ENCODE results near the gene TMEM232.

The TMEM232 gene

GRCh38 chr5:110611817-110612216 lies 114.7 kb downstream of the TMEM232 start:
- no peak for DNase-seq (ENCODE audit: extremely low spot score)
- ChIA-PET CTCF (interaction anchor here (1.5 kb wide), 1 partner anchor 15 kb away, joined by 4 read pairs; no protein-coding TSS in a partner anchor), POLR2A (no interaction called here)

GRCh38 chr5:110594866-110595265 lies 131.6 kb downstream of the TMEM232 start:
- ChIA-PET CTCF (interaction anchor here (1.7 kb wide), 1 partner anchor 9 kb away, joined by 4 read pairs; no protein-coding TSS in a partner anchor), POLR2A (no interaction called here)
- no peak for TF ChIP-seq CTCF (IDR thresholded peaks at IDR 0.05; ENCODE audit: control extremely low read depth, extremely low read depth, low read depth, missing control alignments)
- no peak for DNase-seq (ENCODE audit: extremely low spot score)

More at GRCh38 chr5:110611817-110612216, 114.7 kb downstream of the TMEM232 start:
- no peak for TF ChIP-seq CTCF (IDR thresholded peaks at IDR 0.05; ENCODE audit: control extremely low read depth, extremely low read depth, low read depth, missing control alignments)

- ChIA-PET CTCF (interaction anchor here (1.8 kb wide), 1 partner anchor 31 kb away, joined by 3 read pairs; no protein-coding TSS in a partner anchor), POLR2A (no interaction called here)
- TF ChIP-seq CTCF (IDR thresholded peaks at IDR 0.05; ENCODE audit: control extremely low read depth, extremely low read depth, low read depth, missing control alignments) = peak; percentile 37
- DNase-seq (ENCODE audit: extremely low spot score) = no peak
Measured at GRCh38 chr5:110590187-110590586, 136.3 kb downstream of the TMEM232 start.

- CTCF ChIA-PET = interaction anchor here (1.8 kb wide), 1 partner anchor 29 kb away, joined by 3 read pairs; no protein-coding TSS in a partner anchor
- DNase-seq (ENCODE audit: extremely low spot score) = no peak
- TF ChIP-seq CTCF (IDR thresholded peaks at IDR 0.05; ENCODE audit: control extremely low read depth, extremely low read depth, low read depth, missing control alignments) = no peak
- POLR2A ChIA-PET = no interaction called here
Measured at GRCh38 chr5:110588286-110588980, 138.0 kb downstream of the TMEM232 start.

- ChIA-PET CTCF (no interaction called here), POLR2A (no interaction called here)
- no peak for TF ChIP-seq CTCF (IDR thresholded peaks at IDR 0.05; ENCODE audit: control extremely low read depth, extremely low read depth, low read depth, missing control alignments)
- DNase-seq (ENCODE audit: extremely low spot score) = no peak
Measured at GRCh38 chr5:110580625-110581024, 145.8 kb downstream of the TMEM232 start.

GRCh38 chr5:110572729-110573128 lies 153.7 kb downstream of the TMEM232 start:
- ChIA-PET POLR2A (no interaction called here), CTCF (no interaction called here)
- TF ChIP-seq CTCF (IDR thresholded peaks at IDR 0.05; ENCODE audit: control extremely low read depth, extremely low read depth, low read depth, missing control alignments) = no peak
- DNase-seq (ENCODE audit: extremely low spot score) = no peak
